GM15510 (cell line): Measurements from ENCODE around the gene XXYLT1.

Experiments used
- POLR2A ChIP-seq: IDR thresholded peaks from 3 replicates; pipeline ENCODE4 v1.6.1; 2011; ENCODE audit warnings: borderline replicate concordance; ENCODE audit not compliant: insufficient read length; ENCODE audit errors: extremely low read depth

XXYLT1 gene

DNA sequence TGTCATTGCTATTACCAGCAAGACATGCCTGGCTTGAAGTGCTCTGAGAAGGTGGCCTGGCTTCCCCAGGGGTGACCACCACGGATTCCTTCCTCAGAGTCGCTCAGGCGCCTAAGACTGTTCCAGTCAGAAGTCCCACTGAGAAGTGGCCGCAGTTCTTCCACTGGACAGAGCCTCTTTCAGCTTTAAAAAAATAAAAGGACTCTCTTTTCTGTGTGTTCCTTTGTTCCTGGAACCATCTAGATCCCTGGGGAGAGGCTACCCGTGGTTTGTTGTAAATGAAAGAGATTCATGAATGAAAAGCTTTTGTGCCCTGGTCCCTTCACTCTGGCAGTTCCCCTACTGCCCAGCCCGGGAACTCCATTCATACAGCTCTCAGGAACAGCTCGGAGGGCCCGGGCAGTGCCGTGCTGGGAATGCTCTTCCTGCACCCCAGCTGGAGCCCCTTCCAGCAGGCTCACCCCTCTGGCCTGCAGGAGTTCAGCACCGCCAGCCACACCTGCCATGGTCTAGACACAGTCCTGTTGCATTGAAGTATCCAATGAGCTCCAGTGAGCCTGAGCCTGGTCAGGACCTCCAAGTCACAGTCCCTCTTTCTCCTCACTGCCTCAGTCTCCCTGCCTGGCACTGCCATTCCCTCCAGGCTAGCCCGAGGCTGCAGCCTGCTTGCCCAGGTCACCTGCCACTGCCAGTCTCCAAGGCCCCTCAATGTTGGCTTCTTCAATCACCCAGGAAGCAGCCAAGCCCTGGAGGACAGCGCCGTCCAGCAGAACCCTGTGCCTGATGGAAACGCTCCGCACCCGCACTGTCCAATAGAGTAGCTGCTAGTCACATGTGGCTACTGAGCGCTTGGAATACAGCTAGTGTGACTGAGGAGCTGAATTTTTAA is 75.4 kb downstream of the XXYLT1 start:
- TF ChIP-seq POLR2A = no peak

- TF ChIP-seq POLR2A = no peak
These were observed 76.3 kb downstream of the XXYLT1 start for GRCh38 chr3:195194559-195195206.

DNA sequence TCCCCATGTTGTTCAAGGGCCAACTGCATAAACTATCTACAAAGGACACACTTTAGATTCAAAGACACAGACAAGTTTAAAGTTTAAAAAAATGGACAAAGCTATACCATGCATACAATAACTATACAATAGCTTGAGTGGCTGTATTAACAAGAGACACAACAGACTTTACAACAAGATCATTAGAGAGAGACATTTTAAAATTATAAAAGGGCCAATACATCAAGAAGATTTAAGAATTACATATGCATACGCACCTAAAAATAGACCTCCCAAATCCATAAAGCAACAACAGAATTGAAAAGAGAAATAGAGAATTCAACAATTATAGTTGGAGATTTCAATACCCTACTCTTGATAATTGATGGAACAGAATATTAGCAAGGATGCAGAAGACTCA is 79.4 kb downstream of the XXYLT1 start:
- no peak for TF ChIP-seq POLR2A

- no peak for TF ChIP-seq POLR2A
These were observed 81.1 kb downstream of the XXYLT1 start for GRCh38 chr3:195189821-195190220.

- TF ChIP-seq POLR2A = no peak
These were observed 82.5 kb downstream of the XXYLT1 start for GRCh38 chr3:195188426-195188927.

GRCh38 chr3:195187609-195188425 is 83.1 kb downstream of the XXYLT1 start:
- no peak for TF ChIP-seq POLR2A

- no peak for TF ChIP-seq POLR2A
These were observed 84.8 kb downstream of the XXYLT1 start for GRCh38 chr3:195186041-195186709.

GRCh38 chr3:195185583-195185982 is 85.4 kb downstream of the XXYLT1 start:
- TF ChIP-seq POLR2A = no peak

GRCh38 chr3:195184716-195185421 is 86.1 kb downstream of the XXYLT1 start:
- TF ChIP-seq POLR2A = no peak

DNA sequence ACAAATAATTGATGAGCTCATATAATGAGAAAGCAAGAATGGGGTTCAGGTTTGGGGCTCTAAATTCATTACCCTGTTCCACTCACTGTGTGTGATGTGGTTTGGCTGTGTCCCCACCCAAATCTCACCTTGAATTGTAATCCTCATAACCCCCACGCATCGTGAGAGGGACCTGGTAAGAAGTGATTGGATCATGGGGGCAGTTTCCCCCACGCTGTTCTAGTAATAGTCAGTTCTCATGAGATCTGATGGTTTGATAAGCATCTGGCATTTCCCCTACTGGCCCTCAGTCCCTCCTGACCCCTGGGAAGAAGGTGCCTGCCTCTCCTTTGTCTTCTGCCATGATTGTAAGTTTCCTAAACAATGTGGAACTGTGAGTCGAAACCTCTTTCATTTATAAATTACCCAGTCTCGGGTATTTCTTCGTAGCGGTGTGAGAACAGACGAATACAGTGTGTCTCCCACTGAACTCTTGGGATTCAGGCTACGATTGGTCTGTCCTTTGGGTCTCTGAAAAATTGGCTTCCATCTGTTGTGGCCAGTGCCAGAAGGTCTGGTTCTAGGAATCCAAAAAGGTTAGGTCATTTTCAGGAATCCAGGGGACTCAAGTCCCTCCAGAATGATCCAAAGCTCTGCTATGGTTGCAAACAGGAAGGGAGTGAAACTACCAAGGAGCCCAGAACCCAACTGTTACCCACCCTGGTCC is 87.7 kb downstream of the XXYLT1 start:
- TF ChIP-seq POLR2A = no peak

- TF ChIP-seq POLR2A = no peak
These were observed 88.5 kb downstream of the XXYLT1 start for GRCh38 chr3:195182470-195182795.

GRCh38 chr3:195181741-195182469 is 89.1 kb downstream of the XXYLT1 start:
- no peak for TF ChIP-seq POLR2A

DNA sequence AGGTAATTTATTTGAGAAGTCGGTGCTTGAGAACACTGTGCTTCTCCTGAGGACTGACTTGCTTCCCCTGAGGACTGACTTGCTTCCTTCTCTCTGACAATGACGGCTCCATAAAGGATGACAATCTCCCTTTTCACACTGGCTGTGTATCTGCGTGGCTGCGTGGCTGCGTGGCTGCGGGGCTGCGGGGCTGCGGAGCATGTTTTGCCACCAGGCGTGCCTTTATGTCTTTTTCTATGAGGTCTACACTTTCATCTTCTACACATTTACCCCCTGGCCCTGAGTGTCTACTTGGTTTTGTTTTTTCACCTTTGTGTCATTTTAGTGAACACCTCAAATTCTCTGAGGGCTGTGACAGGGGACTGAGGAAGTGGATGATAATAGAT is 89.9 kb downstream of the XXYLT1 start:
- no peak for TF ChIP-seq POLR2A
